NCI-H82 (cell line): Measurements from ENCODE around the gene GPC6.

Source experiments
- DNase-seq: peaks from one replicate; lab custom pipeline; 2025; lab: John Stamatoyannopoulos, UW

Gene GPC6

GRCh38 chr13:93268327-93269028 is 41.9 kb downstream of the GPC6 start:
- DNase-seq = no peak

- peak; percentile 100 for DNase-seq
Observed at GRCh38 chr13:93270769-93271742, 44.4 kb downstream of the GPC6 start.

GRCh38 chr13:93279982-93280381 is 53.4 kb downstream of the GPC6 start:
- DNase-seq = no peak

GRCh38 chr13:93280688-93281087 is 54.1 kb downstream of the GPC6 start:
- no peak for DNase-seq

GRCh38 chr13:93283255-93283654 is 56.6 kb downstream of the GPC6 start:
- peak; percentile 67 for DNase-seq

GRCh38 chr13:93284064-93284463 is 57.5 kb downstream of the GPC6 start:
- peak; percentile 92 for DNase-seq

- DNase-seq = peak; percentile 94
Observed at GRCh38 chr13:93286047-93286446, 59.4 kb downstream of the GPC6 start.

GRCh38 chr13:93289053-93289452 is 62.4 kb downstream of the GPC6 start:
- peak; percentile 32 for DNase-seq

- no peak for DNase-seq
Observed at GRCh38 chr13:93289842-93290241, 63.2 kb downstream of the GPC6 start.

- no peak for DNase-seq
Observed at GRCh38 chr13:93290503-93290902, 63.9 kb downstream of the GPC6 start.

- no peak for DNase-seq
Observed at GRCh38 chr13:93292366-93292765, 65.8 kb downstream of the GPC6 start.

GRCh38 chr13:93293710-93294109 is 67.1 kb downstream of the GPC6 start:
- DNase-seq = no peak

GRCh38 chr13:93296584-93296983 is 70.0 kb downstream of the GPC6 start:
- no peak for DNase-seq

GRCh38 chr13:93298713-93299112 is 72.1 kb downstream of the GPC6 start:
- no peak for DNase-seq

- DNase-seq = peak; percentile 61
Observed at GRCh38 chr13:93304134-93304533, 77.5 kb downstream of the GPC6 start.

GRCh38 chr13:93304868-93305613 is 78.4 kb downstream of the GPC6 start:
- DNase-seq = peak; percentile 94

- no peak for DNase-seq
Observed at GRCh38 chr13:93305886-93306285, 79.3 kb downstream of the GPC6 start.

- DNase-seq = no peak
Observed at GRCh38 chr13:93307136-93307535, 80.5 kb downstream of the GPC6 start.

- no peak for DNase-seq
Observed at GRCh38 chr13:93307651-93308050, 81.0 kb downstream of the GPC6 start.

- DNase-seq = peak; percentile 36
Observed at GRCh38 chr13:93309886-93310523, 83.4 kb downstream of the GPC6 start.

GRCh38 chr13:93316841-93317240 is 90.2 kb downstream of the GPC6 start:
- DNase-seq = no peak
